GM12878 (cell line): Measurements from ENCODE around the gene SRD5A2.

Source experiments
- CTCF ChIP-seq, 3 experiments: IDR thresholded peaks in 2 of 3; conservative IDR thresholded peaks in 1 of 3; 2 replicates each; pipeline ENCODE4 v1.5.1; 2011; ENCODE audit warnings: low read depth in 3 of 3, low read length in 3 of 3, mild to moderate bottlenecking in 3 of 3, control low read depth in 2 of 3, moderate library complexity in 2 of 3, inconsistent platforms in 1 of 3, mixed read lengths in 1 of 3; ENCODE audit not compliant: control insufficient read depth in 2 of 3, insufficient read depth in 1 of 3; ENCODE audit errors: extremely low read depth in 1 of 3
- GATAD2B ChIP-seq: fragments of 450-650 bp; conservative IDR thresholded peaks from 2 replicates; pipeline ENCODE4 v1.6.1; 2017; ENCODE audit warnings: low read depth, mild to moderate bottlenecking, moderate library complexity
- TF ChIP-seq, protein P1 (sequence below): IDR thresholded peaks from 2 replicates; pipeline ENCODE4 v1.6.1; 2012; ENCODE audit warnings: low read depth, low read length, improper control_type of control experiment
- TF ChIP-seq, protein P2 (sequence below): IDR thresholded peaks from 2 replicates; pipeline ENCODE4 v1.6.1; 2012; ENCODE audit warnings: low read depth, low read length, improper control_type of control experiment
- TF ChIP-seq, protein P3 (sequence below): IDR thresholded peaks from 2 replicates; pipeline ENCODE4 v1.6.1; 2011; ENCODE audit warnings: low read depth, low read length, improper control_type of control experiment, borderline replicate concordance

- TF ChIP-seq, protein P1, sequence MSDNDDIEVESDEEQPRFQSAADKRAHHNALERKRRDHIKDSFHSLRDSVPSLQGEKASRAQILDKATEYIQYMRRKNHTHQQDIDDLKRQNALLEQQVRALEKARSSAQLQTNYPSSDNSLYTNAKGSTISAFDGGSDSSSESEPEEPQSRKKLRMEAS, result no peak
- TF ChIP-seq, protein P2, sequence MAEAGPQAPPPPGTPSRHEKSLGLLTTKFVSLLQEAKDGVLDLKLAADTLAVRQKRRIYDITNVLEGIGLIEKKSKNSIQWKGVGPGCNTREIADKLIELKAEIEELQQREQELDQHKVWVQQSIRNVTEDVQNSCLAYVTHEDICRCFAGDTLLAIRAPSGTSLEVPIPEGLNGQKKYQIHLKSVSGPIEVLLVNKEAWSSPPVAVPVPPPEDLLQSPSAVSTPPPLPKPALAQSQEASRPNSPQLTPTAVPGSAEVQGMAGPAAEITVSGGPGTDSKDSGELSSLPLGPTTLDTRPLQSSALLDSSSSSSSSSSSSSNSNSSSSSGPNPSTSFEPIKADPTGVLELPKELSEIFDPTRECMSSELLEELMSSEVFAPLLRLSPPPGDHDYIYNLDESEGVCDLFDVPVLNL, result no peak
- TF ChIP-seq, protein P3, sequence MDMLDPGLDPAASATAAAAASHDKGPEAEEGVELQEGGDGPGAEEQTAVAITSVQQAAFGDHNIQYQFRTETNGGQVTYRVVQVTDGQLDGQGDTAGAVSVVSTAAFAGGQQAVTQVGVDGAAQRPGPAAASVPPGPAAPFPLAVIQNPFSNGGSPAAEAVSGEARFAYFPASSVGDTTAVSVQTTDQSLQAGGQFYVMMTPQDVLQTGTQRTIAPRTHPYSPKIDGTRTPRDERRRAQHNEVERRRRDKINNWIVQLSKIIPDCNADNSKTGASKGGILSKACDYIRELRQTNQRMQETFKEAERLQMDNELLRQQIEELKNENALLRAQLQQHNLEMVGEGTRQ, result no peak
- TF ChIP-seq CTCF (IDR thresholded peaks at IDR 0.05 in 2 of 3, conservative IDR thresholded peaks at IDR 0.05 in 1 of 3; ENCODE audit: control insufficient read depth in 2 of 3, extremely low read depth in 1 of 3, insufficient read depth in 1 of 3, low read depth in 3 of 3, low read length in 3 of 3) (no peak), GATAD2B (no peak)
Measured at GRCh38 chr2:31541853-31542252, 38.9 kb downstream of the SRD5A2 start.
